Heart left ventricle (tissue), 16 donors: ENCODE data around the gene THSD7B. TPM values are rescaled to one million over a fixed set of nuclear protein-coding genes. Genes with fewer than 3 reads are reported as not detected.

Source experiments
- ATAC-seq, 4 donors: fragments of 200-7000 bp; cut with Tn5 transposase; one replicate each; pipeline ENCODE4 v1.9.1; 2020 to 2022; ENCODE audit warnings: moderate library complexity in 4 of 4, mild to moderate bottlenecking in 3 of 4, moderate number of reproducible peaks in 1 of 4
- DNase-seq, 5 donors: peaks; one replicate each; pipeline ENCODE4 v3.0.0-alpha.2; 2020
- H3K27ac ChIP-seq, 12 donors: fragments of 200-600 bp; sonication (generic) in 4 of 12; one replicate each; pipeline versions ENCODE4 v1.5.0 to v1.8.0; 2016 to 2022; ENCODE audit warnings: mild to moderate bottlenecking in 2 of 12
- H3K27me3 ChIP-seq, 9 donors: fragments of 200-600 bp; sonication (generic) in 2 of 9; one replicate each; pipeline versions ENCODE4 v1.5.1 to v1.8.0; 2016 to 2022; ENCODE audit warnings: mild to moderate bottlenecking in 3 of 9
- H3K36me3 ChIP-seq, 9 donors: fragments of 200-600 bp; sonication (generic) in 2 of 9; one replicate each; pipeline versions ENCODE4 v1.5.0 to v1.8.0; 2018 to 2022; ENCODE audit warnings: mild to moderate bottlenecking in 2 of 9
- H3K4me1 ChIP-seq, 12 donors: fragments of 200-600 bp; sonication (generic) in 4 of 12; one replicate each; pipeline versions ENCODE4 v1.5.0 to v1.8.0; 2016 to 2022; ENCODE audit warnings: mild to moderate bottlenecking in 3 of 12
- H3K4me3 ChIP-seq, 12 donors: fragments of 200-600 bp; sonication (generic) in 4 of 12; one replicate each; pipeline versions ENCODE4 v1.5.0 to v1.8.0; 2017 to 2022; ENCODE audit warnings: mild to moderate bottlenecking in 9 of 12, moderate library complexity in 4 of 12
- H3K9me3 ChIP-seq, 12 donors: fragments of 200-600 bp; sonication (generic) in 4 of 12; one replicate each; pipeline versions ENCODE4 v1.5.0 to v1.8.0; 2016 to 2022; ENCODE audit warnings: mild to moderate bottlenecking in 1 of 12
- POLR2A ChIP-seq, 2 donors: fragments of 450-650 bp; IDR thresholded peaks; one replicate each; pipeline ENCODE4 v1.6.1; 2017; ENCODE audit warnings: antibody characterized with exemption in 2 of 2, mild to moderate bottlenecking in 2 of 2, moderate library complexity in 2 of 2
- WGBS, 4 donors: extraction: QIAGEN DNeasy Blood & Tissue Kit in 2 of 4; methylation state at CpG; one replicate each; pipeline versions ENCODE4 v1.1.5 to v1.1.7; 2013 to 2018; 5-methylcytosine and 5-hydroxymethylcytosine counted together
- intact Hi-C, 10 donors: fragments of 100-400 bp; cut with DNase I; formaldehyde crosslinking; loops; one replicate each; pipeline versions ENCODE4 v1.11.1 to v1.14.2; 2022
- polyA plus RNA-seq, 2 donors: library from polyadenylated mRNA; stranded (reverse); fragments of 200-250 nt; gene quantifications; one replicate each; pipeline ENCODE4 v1.2.3, GENCODE V29; 2013
- total RNA-seq, 9 donors: library from RNA; depleted of rRNA in 2 of 9; stranded (reverse); fragments of >200 nt in 2 of 9; fragmentation: NEBNext Ultra II Directional in 3 of 9; extraction: Animal tissue kit (Norgen Biotek cat#: 25700) in 3 of 9; gene quantifications; one replicate each; pipeline versions ENCODE4 v1.1.0 to v1.2.4, GENCODE V29; 2016 to 2023
- TF ChIP-seq, protein P1 (sequence below), 12 donors: fragments of 200-600 bp; sonication (generic) in 4 of 12; IDR thresholded peaks; one replicate each; pipeline versions ENCODE4 v1.5.0 to v1.8.0; 2018 to 2022; ENCODE audit warnings: antibody characterized with exemption in 12 of 12, mild to moderate bottlenecking in 5 of 12
- donor health status: ischemic (EF 13 %, LVEDD 7.1; RV severe dilation, severe dysfunction).
- donor health status: healthy with polysubstance abuse.
- donor health status: DM: no; HTN: yes; CAD: no.
- donor health status: DM: no; HTN: no; CAD: no.
- donor health status: ischemic (EF 25% LVEDD 6.9; RV normal size, moderate dysfunction).
- donor health status: ischemic (EF 25% LVEDD 5.7; RV mildly dilated, moderate dysfunction).
- donor health status: healthy.
- donor health status: DM: yes; HTN: yes; CAD: no.
- donor health status: ischemic (EF 35%, LVEDD 5.7; RV mildly dilated, moderate dysfunction).
- donor health status: nonischemic (EF 11% LVEDD 7.7; RV severe dilation, severe dysfunction).
- donor health status: DM: yes; HTN: yes; CAD: no.
- donor health status: PGD.
- donor health status: ischemic (EF 29% LVEDD 5.4; RV normal size, mild dysfunction).
- donor health status: nonischemic (EF 23%, LVEDD 6.1; RV moderate dilation, normal function).

THSD7B gene
- total and polyA plus RNA-seq, 11 donors = 0.04 to 0.43 (median 0.17) TPM

DNA sequence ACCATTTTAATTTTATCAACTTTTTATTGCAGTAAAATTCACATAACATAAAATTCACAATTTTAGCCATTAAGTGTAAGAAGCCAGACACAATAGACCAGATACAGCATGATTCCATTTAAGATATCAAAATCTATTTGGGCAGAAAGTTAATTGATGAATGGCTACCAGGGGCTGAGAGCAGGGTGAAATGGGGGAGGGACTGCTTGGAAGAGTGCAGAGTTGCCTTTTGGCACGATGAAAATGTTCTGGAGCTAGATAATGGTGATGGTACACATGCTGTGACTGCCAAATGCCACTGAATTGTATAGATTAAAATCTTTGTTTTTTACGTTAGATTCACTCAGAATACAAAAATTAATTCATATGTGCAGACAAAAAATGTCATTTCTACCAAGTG lies 909.6 kb downstream of the THSD7B start:
- TF ChIP-seq, protein P1, sequence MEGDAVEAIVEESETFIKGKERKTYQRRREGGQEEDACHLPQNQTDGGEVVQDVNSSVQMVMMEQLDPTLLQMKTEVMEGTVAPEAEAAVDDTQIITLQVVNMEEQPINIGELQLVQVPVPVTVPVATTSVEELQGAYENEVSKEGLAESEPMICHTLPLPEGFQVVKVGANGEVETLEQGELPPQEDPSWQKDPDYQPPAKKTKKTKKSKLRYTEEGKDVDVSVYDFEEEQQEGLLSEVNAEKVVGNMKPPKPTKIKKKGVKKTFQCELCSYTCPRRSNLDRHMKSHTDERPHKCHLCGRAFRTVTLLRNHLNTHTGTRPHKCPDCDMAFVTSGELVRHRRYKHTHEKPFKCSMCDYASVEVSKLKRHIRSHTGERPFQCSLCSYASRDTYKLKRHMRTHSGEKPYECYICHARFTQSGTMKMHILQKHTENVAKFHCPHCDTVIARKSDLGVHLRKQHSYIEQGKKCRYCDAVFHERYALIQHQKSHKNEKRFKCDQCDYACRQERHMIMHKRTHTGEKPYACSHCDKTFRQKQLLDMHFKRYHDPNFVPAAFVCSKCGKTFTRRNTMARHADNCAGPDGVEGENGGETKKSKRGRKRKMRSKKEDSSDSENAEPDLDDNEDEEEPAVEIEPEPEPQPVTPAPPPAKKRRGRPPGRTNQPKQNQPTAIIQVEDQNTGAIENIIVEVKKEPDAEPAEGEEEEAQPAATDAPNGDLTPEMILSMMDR (IDR thresholded peaks at IDR 0.05) = no peak
- TF ChIP-seq POLR2A (IDR thresholded peaks at IDR 0.05) = no peak
- H3K27me3 ChIP-seq = no peaks in the 10 kb centered on the region
- intact Hi-C loops = loop anchor here in 2 of 10 donors (10.0 kb wide), 2 partner anchors 210 to 740 kb away; no protein-coding TSS in a partner anchor
- no peaks in the 10 kb centered on the region for H3K36me3 ChIP-seq
- H3K4me1 ChIP-seq = peaks cover 0 to 8% (median 0%) of the 10 kb centered on the region in 12 donors
- H3K9me3 ChIP-seq = no peaks in the 10 kb centered on the region
- H3K4me3 ChIP-seq = no peak overlapping the region
- ATAC-seq (no peak), DNase-seq (no peak)
- WGBS, 4 donors = 39 to 56% (median 49%) methylated on average over 2 of the region's 2 CpGs
- no peak overlapping the region for H3K27ac ChIP-seq

DNA sequence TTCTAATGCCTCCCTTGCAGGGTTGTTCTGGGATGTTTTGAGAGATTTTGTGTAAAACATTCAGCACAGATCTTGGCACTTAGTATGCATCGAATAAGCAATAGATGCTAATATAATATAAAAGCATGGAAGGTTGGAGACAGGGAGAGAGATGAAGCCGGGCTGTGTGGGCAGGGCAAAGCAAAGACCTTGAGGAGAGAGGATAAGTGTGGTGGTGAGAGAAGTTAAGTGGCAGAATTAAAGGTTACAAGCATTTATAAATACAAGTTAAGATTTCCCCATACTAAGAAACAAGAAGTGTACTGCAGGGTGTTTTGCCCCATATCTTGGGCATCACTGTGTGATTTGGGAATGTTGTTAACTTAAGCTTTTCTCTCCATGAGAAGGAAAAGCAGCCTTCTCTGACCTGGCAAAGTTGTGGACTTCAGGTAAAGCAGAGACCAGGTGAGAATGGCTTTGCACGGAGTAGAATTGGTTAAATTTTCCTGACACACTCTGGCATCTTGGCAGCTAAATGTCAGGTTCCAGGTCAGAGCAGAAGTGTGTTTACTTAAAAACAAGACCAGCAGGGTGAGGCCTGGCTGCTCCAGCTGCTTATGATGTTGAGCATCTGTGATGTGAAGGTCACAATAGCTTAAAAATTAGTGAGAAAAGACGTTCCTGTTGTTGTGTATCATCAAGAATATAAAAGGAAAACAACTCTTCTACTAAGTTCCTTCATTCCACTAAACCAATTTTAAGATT lies 910.4 kb downstream of the THSD7B start:
- Histone ChIP-seq H3K27me3 (no peaks in the 10 kb centered on the region), H3K9me3 (no peaks in the 10 kb centered on the region), H3K4me1 (peaks cover 0 to 8% (median 0%) of the 10 kb centered on the region in 12 donors), H3K36me3 (no peaks in the 10 kb centered on the region), H3K27ac (no peak overlapping the region), H3K4me3 (no peak overlapping the region)
- intact Hi-C loops = loop anchor here in 2 of 10 donors (10.0 kb wide), 2 partner anchors 211 to 741 kb away; no protein-coding TSS in a partner anchor
- 69 to 75% (median 72%) methylated on average over 4 of the region's 4 CpGs for WGBS, 4 donors
- no peak for DNase-seq
- TF ChIP-seq, protein P1 (IDR thresholded peaks at IDR 0.05) = no peak
- no peak for TF ChIP-seq POLR2A (IDR thresholded peaks at IDR 0.05)
- no peak for ATAC-seq

DNA sequence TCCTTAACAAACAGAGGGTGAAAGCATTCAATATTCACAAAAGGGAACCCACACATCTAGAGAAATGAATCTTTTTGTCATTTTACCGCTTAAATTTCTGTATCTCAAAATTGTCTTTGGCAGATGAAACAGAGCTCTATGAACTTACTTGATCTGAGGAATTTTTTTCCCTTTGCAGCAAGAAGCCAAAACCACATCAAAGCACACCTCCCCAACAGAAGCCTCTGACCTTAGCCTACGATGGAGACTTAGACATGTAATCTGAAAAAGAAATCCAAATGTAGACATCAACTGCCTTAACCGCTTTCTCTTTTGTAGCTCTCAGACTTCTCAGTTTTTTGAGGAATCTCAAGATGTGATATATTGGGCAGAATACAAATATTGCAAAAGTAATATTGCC lies 911.0 kb downstream of the THSD7B start:
- WGBS, 4 donors = 80 to 87% (median 83%) methylated on average over 3 of the region's 3 CpGs
- no peak for DNase-seq
- peaks cover 0 to 8% (median 0%) of the 10 kb centered on the region in 12 donors for H3K4me1 ChIP-seq
- TF ChIP-seq, protein P1 (IDR thresholded peaks at IDR 0.05) = no peak
- no peak for TF ChIP-seq POLR2A (IDR thresholded peaks at IDR 0.05)
- H3K36me3 ChIP-seq = no peaks in the 10 kb centered on the region
- H3K9me3 ChIP-seq = no peaks in the 10 kb centered on the region
- intact Hi-C loops = loop anchor here in 2 of 10 donors (10.0 kb wide), 2 partner anchors 212 to 742 kb away; no protein-coding TSS in a partner anchor
- no peak for ATAC-seq
- no peak overlapping the region for H3K27ac ChIP-seq
- no peak overlapping the region for H3K4me3 ChIP-seq
- no peaks in the 10 kb centered on the region for H3K27me3 ChIP-seq

DNA sequence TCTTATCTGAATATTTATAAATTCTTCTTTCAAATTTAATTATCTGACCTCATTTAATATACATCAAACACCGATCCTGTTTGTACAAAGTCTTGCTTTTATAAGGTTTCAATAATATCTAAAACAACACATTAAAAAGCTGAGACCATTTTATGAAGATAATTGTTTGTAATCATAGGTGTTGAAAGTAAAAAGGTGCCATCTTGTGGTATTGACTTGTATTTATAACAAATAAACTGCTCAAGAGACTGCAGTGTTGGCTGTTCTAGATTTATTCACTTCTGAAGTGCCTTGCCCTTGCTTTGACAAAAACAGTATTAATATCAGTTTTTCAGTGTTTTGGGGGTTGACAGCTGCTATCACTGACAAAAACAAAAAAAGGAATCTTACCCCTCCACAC lies 912.1 kb downstream of the THSD7B start:
- TF ChIP-seq, protein P1 (IDR thresholded peaks at IDR 0.05) = no peak
- no peak for TF ChIP-seq POLR2A (IDR thresholded peaks at IDR 0.05)
- no peak overlapping the region for H3K4me3 ChIP-seq
- H3K27me3 ChIP-seq = no peaks in the 10 kb centered on the region
- peaks cover 0 to 7% (median 0%) of the 10 kb centered on the region in 12 donors for H3K4me1 ChIP-seq
- DNase-seq (no peak), ATAC-seq (no peak)
- no peak overlapping the region for H3K27ac ChIP-seq
- no peaks in the 10 kb centered on the region for H3K9me3 ChIP-seq
- intact Hi-C loops = loop anchor here in 2 of 10 donors (10.0 kb wide), 2 partner anchors 213 to 743 kb away; no protein-coding TSS in a partner anchor
- 81 to 85% (median 84%) methylated on average over 1 of the region's 1 CpG for WGBS, 4 donors
- no peaks in the 10 kb centered on the region for H3K36me3 ChIP-seq
